GM12875 (cell line): ENCODE measurements around the gene KCNRG.

Source experiments
- H3K4me3 ChIP-seq: one replicate; pipeline ENCODE4 v1.5.1; 2011; ENCODE audit warnings: low read depth, low read length, control low read depth
- CTCF ChIP-seq: IDR thresholded peaks from 2 replicates; pipeline ENCODE4 v1.5.1; 2011; ENCODE audit warnings: low read depth, mild to moderate bottlenecking, control low read depth, inconsistent platforms, low read length, moderate library complexity, borderline replicate concordance; ENCODE audit not compliant: insufficient read depth

The KCNRG gene

GRCh38 chr13:50026788-50027473 lies 11.7 kb downstream of the KCNRG start:
- no peak for TF ChIP-seq CTCF
- H3K4me3 ChIP-seq: no peak overlapping the region

GRCh38 chr13:50030315-50030714 lies 15.1 kb downstream of the KCNRG start:
- TF ChIP-seq CTCF: no peak
- H3K4me3 ChIP-seq: no peak overlapping the region

- no peak overlapping the region for H3K4me3 ChIP-seq
- TF ChIP-seq CTCF: no peak
These were observed 18.5 kb downstream of the KCNRG start for GRCh38 chr13:50033725-50034124.

GRCh38 chr13:50037788-50038187 lies 22.5 kb downstream of the KCNRG start:
- no peak overlapping the region for H3K4me3 ChIP-seq
- TF ChIP-seq CTCF: no peak

GRCh38 chr13:50038266-50038665 lies 23.0 kb downstream of the KCNRG start:
- H3K4me3 ChIP-seq: no peak overlapping the region
- TF ChIP-seq CTCF: no peak

GRCh38 chr13:50052478-50052877 lies 37.2 kb downstream of the KCNRG start:
- no peak overlapping the region for H3K4me3 ChIP-seq
- TF ChIP-seq CTCF: no peak

GRCh38 chr13:50053844-50054243 lies 38.6 kb downstream of the KCNRG start:
- no peak for TF ChIP-seq CTCF
- H3K4me3 ChIP-seq: no peak overlapping the region
